ENCODE measurements around the gene DIDO1. TPM values are rescaled to one million over a fixed set of nuclear protein-coding genes. Genes with fewer than 3 reads are reported as not detected.

The DIDO1 gene
- total RNA-seq, 1 experiment from 2014 or later: 85.9 TPM

DNA sequence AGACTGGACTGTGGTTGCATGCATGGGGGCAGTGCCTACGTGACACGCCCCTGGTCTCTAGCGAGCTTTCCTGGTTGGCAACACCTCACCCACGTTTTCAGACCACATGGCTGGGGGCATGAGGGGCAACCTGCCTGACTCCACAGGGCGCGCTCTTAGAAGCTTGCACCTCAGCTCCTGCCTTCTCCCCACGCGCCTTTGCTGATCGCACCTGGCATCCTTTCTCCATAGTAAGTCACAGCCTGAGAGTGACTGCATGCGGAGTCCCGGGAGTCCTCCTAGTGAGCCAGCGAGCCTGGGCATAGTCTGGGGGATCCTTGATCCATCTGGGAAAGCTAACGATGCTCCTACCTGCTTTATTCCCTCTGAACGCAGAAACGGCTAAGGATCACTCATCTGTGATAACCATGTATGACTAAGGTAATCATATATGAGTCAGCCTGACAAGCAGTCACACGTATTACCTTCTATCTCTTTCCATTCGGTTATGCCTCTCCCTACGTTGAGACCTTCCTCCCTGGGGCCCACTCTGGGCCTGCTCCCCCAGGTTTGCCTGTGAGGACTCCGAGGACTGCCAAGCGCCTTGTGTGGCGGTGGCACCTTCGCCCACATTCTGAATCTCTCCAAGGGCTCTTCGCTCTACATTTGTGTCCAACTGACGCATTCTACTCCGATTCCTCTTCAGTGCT, 69.2 kb downstream of the DIDO1 start:
- no peak overlapping the region for H2BK12ac ChIP-seq (ENCODE audit: insufficient read length, low read depth, low read length)
- H2BK15ac ChIP-seq (ENCODE audit: low read depth, low read length): no peak overlapping the region
- H2BK20ac ChIP-seq (ENCODE audit: low read depth, low read length, poor library complexity, severe bottlenecking): no peak overlapping the region
- Mint-ChIP-seq H3K4me3 (no peak overlapping the region), H3K4me1 (peaks cover 15 to 19% of the 10 kb centered on the region in 2 experiments), H3K27ac (peak overlapping the region in 1 of 3 experiments; percentile 65; a peak in 3 of 7 replicates), H3K27me3 (ENCODE audit: low read depth) (peaks cover 6% of the 10 kb centered on the region), H3K36me3 (ENCODE audit: insufficient read depth in 1 of 3, low read depth in 3 of 3) (peaks cover 25 to 53% (median 41%) of the 10 kb centered on the region in 3 experiments; a peak in 6 of 7 replicates), H3K9me3 (no peaks in the 10 kb centered on the region)
- no peak overlapping the region for H4K8ac ChIP-seq (replicated peaks; ENCODE audit: insufficient read length, low read depth, low read length)
- no peaks in the 10 kb centered on the region for H3K79me1 ChIP-seq (ENCODE audit: insufficient read depth, low read depth, low read length, poor library complexity, severe bottlenecking)
- no peak overlapping the region for H2BK5ac ChIP-seq (ENCODE audit: insufficient read length, low read length)
- H2AK5ac ChIP-seq (ENCODE audit: insufficient read length, low read length): no peak overlapping the region
- no peak overlapping the region for H3K18ac ChIP-seq (ENCODE audit: insufficient read length, low read depth, low read length)
- no peak overlapping the region for H3K4me2 ChIP-seq (ENCODE audit: insufficient read depth, insufficient read length, low read length)
- no peak overlapping the region for H3K23ac ChIP-seq (ENCODE audit: insufficient read length, low read depth, low read length)
- no peaks in the 10 kb centered on the region for H3K9me3 ChIP-seq (ENCODE audit: control insufficient read depth, low read depth, low read length)
- H2BK120ac ChIP-seq (ENCODE audit: low read depth, low read length, poor library complexity, severe bottlenecking): no peak overlapping the region
- H3K4ac ChIP-seq (ENCODE audit: low read depth, low read length): no peak overlapping the region
- H4K5ac ChIP-seq (ENCODE audit: insufficient read length, low read depth, low read length): no peak overlapping the region
- no peak overlapping the region for H4K91ac ChIP-seq (ENCODE audit: insufficient read length, low read depth, low read length)
- peaks cover 2% of the 10 kb centered on the region for H4K20me1 ChIP-seq (ENCODE audit: control insufficient read depth, insufficient read depth, insufficient read length)
- H3K56ac ChIP-seq (ENCODE audit: insufficient read length, low read depth, low read length): no peak overlapping the region
- TF ChIP-seq, protein P1, sequence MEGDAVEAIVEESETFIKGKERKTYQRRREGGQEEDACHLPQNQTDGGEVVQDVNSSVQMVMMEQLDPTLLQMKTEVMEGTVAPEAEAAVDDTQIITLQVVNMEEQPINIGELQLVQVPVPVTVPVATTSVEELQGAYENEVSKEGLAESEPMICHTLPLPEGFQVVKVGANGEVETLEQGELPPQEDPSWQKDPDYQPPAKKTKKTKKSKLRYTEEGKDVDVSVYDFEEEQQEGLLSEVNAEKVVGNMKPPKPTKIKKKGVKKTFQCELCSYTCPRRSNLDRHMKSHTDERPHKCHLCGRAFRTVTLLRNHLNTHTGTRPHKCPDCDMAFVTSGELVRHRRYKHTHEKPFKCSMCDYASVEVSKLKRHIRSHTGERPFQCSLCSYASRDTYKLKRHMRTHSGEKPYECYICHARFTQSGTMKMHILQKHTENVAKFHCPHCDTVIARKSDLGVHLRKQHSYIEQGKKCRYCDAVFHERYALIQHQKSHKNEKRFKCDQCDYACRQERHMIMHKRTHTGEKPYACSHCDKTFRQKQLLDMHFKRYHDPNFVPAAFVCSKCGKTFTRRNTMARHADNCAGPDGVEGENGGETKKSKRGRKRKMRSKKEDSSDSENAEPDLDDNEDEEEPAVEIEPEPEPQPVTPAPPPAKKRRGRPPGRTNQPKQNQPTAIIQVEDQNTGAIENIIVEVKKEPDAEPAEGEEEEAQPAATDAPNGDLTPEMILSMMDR (conservative IDR thresholded peaks at IDR 0.05): no peak
- H2AFZ ChIP-seq (ENCODE audit: low read length): no peak overlapping the region
- H3K79me2 ChIP-seq (ENCODE audit: insufficient read depth, low read length): no peaks in the 10 kb centered on the region
- DNase-seq: no peak
- H3K4me1 ChIP-seq (ENCODE audit: insufficient read depth, low read length): no peaks in the 10 kb centered on the region; the same call in 1 of the 2 replicates
- H3K27me3 ChIP-seq (ENCODE audit: insufficient read depth, low read length): no peaks in the 10 kb centered on the region
- peaks cover 3% of the 10 kb centered on the region for H3K23me2 ChIP-seq (ENCODE audit: insufficient read length, low read depth, low read length, poor library complexity, severe bottlenecking)
- no peak overlapping the region for H3T11ph ChIP-seq (ENCODE audit: low read length)
- no peak overlapping the region for H3K14ac ChIP-seq (ENCODE audit: insufficient read depth, low read length)
- no peak overlapping the region for H3K27ac ChIP-seq (ENCODE audit: insufficient read length, low read depth, low read length)
- WGBS (ENCODE audit: extremely low coverage, insufficient read length, low lambda C conversion rate): no CpG with 5 or more reads among the region's 25 CpGs
- H3K9ac ChIP-seq (ENCODE audit: extremely low read depth, insufficient read length, low read length): no peak overlapping the region
